ENCODE data around the gene TTC9. TPM values are rescaled to one million over a fixed set of nuclear protein-coding genes. Genes with fewer than 3 reads are reported as not detected.
A peak's percentile ranks its signal among the peaks of the same experiment; 100 is the strongest.

Gene TTC9
- total RNA-seq, 1 donor from 2014 or later = 2.5 TPM

- Mint-ChIP-seq H3K9me3 (ENCODE audit: low read depth) (peaks cover 2% of the 10 kb centered on the region), H3K27ac (ENCODE audit: unreplicated experiment) (no peak overlapping the region), H3K27me3 (ENCODE audit: low read depth) (peaks cover 46% of the 10 kb centered on the region), H3K4me1 (ENCODE audit: low read depth) (peaks cover 3% of the 10 kb centered on the region), H3K4me3 (ENCODE audit: unreplicated experiment) (no peak overlapping the region), H3K36me3 (ENCODE audit: low read depth) (peaks cover 2% of the 10 kb centered on the region)
- TF ChIP-seq, protein P1, sequence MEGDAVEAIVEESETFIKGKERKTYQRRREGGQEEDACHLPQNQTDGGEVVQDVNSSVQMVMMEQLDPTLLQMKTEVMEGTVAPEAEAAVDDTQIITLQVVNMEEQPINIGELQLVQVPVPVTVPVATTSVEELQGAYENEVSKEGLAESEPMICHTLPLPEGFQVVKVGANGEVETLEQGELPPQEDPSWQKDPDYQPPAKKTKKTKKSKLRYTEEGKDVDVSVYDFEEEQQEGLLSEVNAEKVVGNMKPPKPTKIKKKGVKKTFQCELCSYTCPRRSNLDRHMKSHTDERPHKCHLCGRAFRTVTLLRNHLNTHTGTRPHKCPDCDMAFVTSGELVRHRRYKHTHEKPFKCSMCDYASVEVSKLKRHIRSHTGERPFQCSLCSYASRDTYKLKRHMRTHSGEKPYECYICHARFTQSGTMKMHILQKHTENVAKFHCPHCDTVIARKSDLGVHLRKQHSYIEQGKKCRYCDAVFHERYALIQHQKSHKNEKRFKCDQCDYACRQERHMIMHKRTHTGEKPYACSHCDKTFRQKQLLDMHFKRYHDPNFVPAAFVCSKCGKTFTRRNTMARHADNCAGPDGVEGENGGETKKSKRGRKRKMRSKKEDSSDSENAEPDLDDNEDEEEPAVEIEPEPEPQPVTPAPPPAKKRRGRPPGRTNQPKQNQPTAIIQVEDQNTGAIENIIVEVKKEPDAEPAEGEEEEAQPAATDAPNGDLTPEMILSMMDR (IDR thresholded peaks at IDR 0.05) = no peak
- DNase-seq (ENCODE audit: low spot score) = no peak
Observed at GRCh38 chr14:70635971-70636595, 5.6 kb upstream of the TTC9 start.

GRCh38 chr14:70638416-70638815 is 3.3 kb upstream of the TTC9 start:
- Mint-ChIP-seq H3K27me3 (ENCODE audit: low read depth) (peaks cover 44% of the 10 kb centered on the region), H3K36me3 (ENCODE audit: low read depth) (peaks cover 2% of the 10 kb centered on the region), H3K4me1 (ENCODE audit: low read depth) (peaks cover 17% of the 10 kb centered on the region), H3K4me3 (ENCODE audit: unreplicated experiment) (no peak overlapping the region), H3K27ac (ENCODE audit: unreplicated experiment) (no peak overlapping the region), H3K9me3 (ENCODE audit: low read depth) (peaks cover 2% of the 10 kb centered on the region)
- no peak for DNase-seq (ENCODE audit: low spot score)
- TF ChIP-seq, protein P1 (IDR thresholded peaks at IDR 0.05) = no peak

DNA sequence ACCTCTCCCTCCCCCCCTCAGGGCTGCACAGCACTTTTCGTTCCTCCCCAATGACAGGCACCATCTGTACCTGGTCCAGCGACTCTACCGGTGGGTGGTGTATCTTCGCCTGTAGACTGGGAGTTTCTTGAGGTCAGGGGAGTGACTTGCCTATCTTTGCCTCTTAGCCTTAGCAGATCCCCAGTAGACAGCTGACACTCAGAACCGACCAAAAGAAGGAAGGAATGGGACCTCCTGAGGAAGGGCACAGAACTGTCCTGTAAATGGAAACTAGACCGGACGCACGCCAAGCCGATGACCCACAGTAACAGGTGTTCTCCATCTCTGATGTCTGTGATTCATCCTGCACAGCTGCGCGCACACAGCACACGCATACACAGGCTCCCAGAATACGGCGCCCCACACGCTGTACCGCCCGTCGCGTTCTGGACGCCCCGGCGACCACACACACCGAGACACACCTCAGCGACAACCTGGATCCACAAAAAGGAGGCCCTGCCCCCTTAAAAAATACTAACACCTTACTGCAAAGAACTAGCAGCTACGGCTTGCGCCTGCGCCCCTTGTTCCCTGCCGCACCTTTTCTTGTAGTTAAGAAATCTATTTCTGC is 673 bp upstream of the TTC9 start:
- Mint-ChIP-seq H3K27me3 (ENCODE audit: low read depth) (peaks cover 35% of the 10 kb centered on the region), H3K9me3 (ENCODE audit: low read depth) (peaks cover 2% of the 10 kb centered on the region), H3K4me3 (ENCODE audit: unreplicated experiment) (peak overlapping the region; percentile 75), H3K27ac (ENCODE audit: unreplicated experiment) (peak overlapping the region; percentile 28), H3K36me3 (ENCODE audit: low read depth) (peaks cover 2% of the 10 kb centered on the region), H3K4me1 (ENCODE audit: low read depth) (peaks cover 20% of the 10 kb centered on the region)
- TF ChIP-seq, protein P1 (IDR thresholded peaks at IDR 0.05) = no peak
- DNase-seq (ENCODE audit: low spot score) = no peak

GRCh38 chr14:70642303-70643235 is 853 bp downstream of the TTC9 start:
- H3K36me3 Mint-ChIP-seq (ENCODE audit: low read depth) = no peaks in the 10 kb centered on the region
- peak overlapping the region; percentile 80 for H3K4me3 Mint-ChIP-seq (ENCODE audit: unreplicated experiment)
- H3K27ac Mint-ChIP-seq (ENCODE audit: unreplicated experiment) = no peak overlapping the region
- peaks cover 25% of the 10 kb centered on the region for H3K27me3 Mint-ChIP-seq (ENCODE audit: low read depth)
- no peaks in the 10 kb centered on the region for H3K9me3 Mint-ChIP-seq (ENCODE audit: low read depth)
- TF ChIP-seq, protein P1 (IDR thresholded peaks at IDR 0.05) = no peak
- H3K4me1 Mint-ChIP-seq (ENCODE audit: low read depth) = peaks cover 20% of the 10 kb centered on the region
- DNase-seq (ENCODE audit: low spot score) = no peak

DNA sequence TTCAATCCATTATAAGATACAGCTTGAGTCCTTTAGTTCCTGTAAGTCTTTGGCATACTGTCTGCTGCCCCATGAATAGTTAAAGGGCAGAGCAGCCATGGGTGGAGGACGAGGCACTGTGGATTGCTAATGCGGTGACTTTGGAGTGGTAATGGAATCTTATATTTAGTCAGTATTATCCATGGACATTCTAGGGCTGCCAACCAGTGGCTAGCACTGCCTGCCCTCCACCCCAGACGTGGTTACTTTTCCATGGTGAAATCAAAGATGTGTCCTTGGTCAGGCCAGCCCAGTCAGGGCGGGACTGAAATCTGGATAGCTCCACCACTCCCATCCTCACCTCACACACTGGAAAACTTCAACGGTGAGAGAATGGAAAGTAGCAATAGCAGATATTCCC is 2.3 kb downstream of the TTC9 start:
- peaks cover 15% of the 10 kb centered on the region for H3K27me3 Mint-ChIP-seq (ENCODE audit: low read depth)
- no peaks in the 10 kb centered on the region for H3K36me3 Mint-ChIP-seq (ENCODE audit: low read depth)
- no peak overlapping the region for H3K27ac Mint-ChIP-seq (ENCODE audit: unreplicated experiment)
- peaks cover 20% of the 10 kb centered on the region for H3K4me1 Mint-ChIP-seq (ENCODE audit: low read depth)
- DNase-seq (ENCODE audit: low spot score) = no peak
- TF ChIP-seq, protein P1 (IDR thresholded peaks at IDR 0.05) = no peak
- H3K9me3 Mint-ChIP-seq (ENCODE audit: low read depth) = no peaks in the 10 kb centered on the region
- H3K4me3 Mint-ChIP-seq (ENCODE audit: unreplicated experiment) = no peak overlapping the region
